Activated naive CD4-positive, alpha-beta T cell treated with anti-CD3 and anti-CD28 coated beads, Interleukin-2, amount 50 U/mL, for 24 hours (primary cell): ENCODE data around the gene HDGF.
A peak's percentile ranks its signal among the peaks of the same experiment; 100 is the strongest.
"Not testable (repeated sequence)": the region's sequence is repeated elsewhere in the genome, so short reads cannot be mapped to it uniquely, and the experiment has no call there.

Source experiments
- H3K27ac Mint-ChIP-seq: one replicate; pipeline ENCODE4 v1.8.0; 2021; ENCODE audit warnings: mild to moderate bottlenecking, mixed read lengths
- H3K27me3 Mint-ChIP-seq: one replicate; pipeline ENCODE4 v1.8.0; 2021; ENCODE audit warnings: mixed read lengths
- H3K36me3 Mint-ChIP-seq: one replicate; pipeline ENCODE4 v1.8.0; 2021; ENCODE audit warnings: mixed read lengths
- H3K4me1 Mint-ChIP-seq: one replicate; pipeline ENCODE4 v1.8.0; 2021; ENCODE audit warnings: mixed read lengths
- H3K4me3 Mint-ChIP-seq: one replicate; pipeline ENCODE4 v1.8.0; 2021; ENCODE audit warnings: mild to moderate bottlenecking, mixed read lengths
- H3K9me3 Mint-ChIP-seq: one replicate; pipeline ENCODE4 v1.8.0; 2021; ENCODE audit warnings: mixed read lengths

Gene HDGF

GRCh38 chr1:156772728-156773497, 21.4 kb upstream of the HDGF start:
- H3K4me3 Mint-ChIP-seq, result no peak overlapping the region
- H3K27me3 Mint-ChIP-seq, result no peaks in the 10 kb centered on the region
- peaks cover 74% of the 10 kb centered on the region for H3K4me1 Mint-ChIP-seq
- peaks cover 20% of the 10 kb centered on the region for H3K36me3 Mint-ChIP-seq
- H3K9me3 Mint-ChIP-seq, result no peaks in the 10 kb centered on the region
- H3K27ac Mint-ChIP-seq, result no peak overlapping the region

DNA sequence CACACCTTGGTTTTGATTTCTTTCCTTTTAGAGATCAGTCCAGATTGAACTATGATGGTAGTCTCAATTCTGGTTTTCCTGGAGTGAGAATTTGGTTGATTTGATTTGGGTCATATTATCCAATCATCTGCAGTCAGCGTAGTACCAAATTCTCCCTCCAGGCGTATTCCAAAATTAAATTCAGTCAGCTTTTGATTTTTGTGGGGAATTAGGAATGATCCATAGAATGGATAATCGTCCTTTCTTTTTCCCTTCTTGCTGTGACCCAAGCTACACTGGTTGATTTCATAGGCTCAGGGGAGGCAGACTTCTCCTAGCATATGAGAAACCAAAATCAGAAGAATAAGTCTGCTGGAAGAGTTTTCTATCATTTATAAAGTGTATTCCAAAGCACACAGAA, 20.7 kb upstream of the HDGF start:
- peaks cover 67% of the 10 kb centered on the region for H3K4me1 Mint-ChIP-seq
- peaks cover 20% of the 10 kb centered on the region for H3K36me3 Mint-ChIP-seq
- H3K27me3 Mint-ChIP-seq, result no peaks in the 10 kb centered on the region
- no peaks in the 10 kb centered on the region for H3K9me3 Mint-ChIP-seq
- no peak overlapping the region for H3K4me3 Mint-ChIP-seq
- no peak overlapping the region for H3K27ac Mint-ChIP-seq

- Mint-ChIP-seq H3K9me3 (no peaks in the 10 kb centered on the region), H3K4me1 (peaks cover 54% of the 10 kb centered on the region), H3K27ac (peak overlapping the region; percentile 59), H3K36me3 (peaks cover 18% of the 10 kb centered on the region), H3K4me3 (no peak overlapping the region), H3K27me3 (no peaks in the 10 kb centered on the region)
Measured at GRCh38 chr1:156768610-156769295, 17.3 kb upstream of the HDGF start.

DNA sequence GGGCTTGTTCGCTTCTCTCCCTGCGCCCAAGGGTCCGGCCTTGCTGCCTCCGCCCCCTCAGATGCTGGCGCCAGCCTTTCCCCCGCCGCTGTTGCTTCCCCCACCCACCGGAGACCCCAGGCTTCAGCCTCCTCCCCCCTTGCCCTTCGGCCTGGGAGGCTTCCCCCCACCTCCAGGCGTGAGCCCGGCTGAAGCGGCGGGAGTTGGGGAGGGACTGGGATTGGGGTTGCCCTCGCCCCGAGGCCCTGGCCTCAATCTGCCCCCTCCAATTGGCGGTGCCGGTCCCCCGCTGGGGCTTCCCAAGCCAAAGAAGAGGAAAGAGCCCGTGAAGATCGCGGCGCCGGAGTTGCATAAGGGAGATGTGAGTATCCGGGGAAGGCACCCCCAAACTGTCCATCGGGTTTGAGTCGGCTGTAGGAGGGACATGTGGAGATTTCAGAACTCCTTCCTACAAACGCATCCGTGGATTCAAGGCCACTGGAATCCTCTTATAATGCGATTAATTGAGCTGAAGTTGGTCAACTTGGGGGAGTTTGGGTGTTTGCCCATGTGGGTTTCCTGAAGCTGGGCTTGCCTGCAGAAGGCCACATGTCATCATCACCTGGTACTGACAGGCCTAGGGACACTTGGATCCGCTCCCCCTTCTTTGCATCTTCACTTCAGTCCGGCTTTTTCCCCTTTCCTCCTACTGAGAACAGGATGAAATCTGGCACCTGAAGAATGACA, 16.6 kb upstream of the HDGF start:
- Mint-ChIP-seq H3K27ac (no peak overlapping the region), H3K4me3 (no peak overlapping the region), H3K27me3 (no peaks in the 10 kb centered on the region), H3K9me3 (no peaks in the 10 kb centered on the region), H3K4me1 (peaks cover 47% of the 10 kb centered on the region), H3K36me3 (peaks cover 17% of the 10 kb centered on the region)

DNA sequence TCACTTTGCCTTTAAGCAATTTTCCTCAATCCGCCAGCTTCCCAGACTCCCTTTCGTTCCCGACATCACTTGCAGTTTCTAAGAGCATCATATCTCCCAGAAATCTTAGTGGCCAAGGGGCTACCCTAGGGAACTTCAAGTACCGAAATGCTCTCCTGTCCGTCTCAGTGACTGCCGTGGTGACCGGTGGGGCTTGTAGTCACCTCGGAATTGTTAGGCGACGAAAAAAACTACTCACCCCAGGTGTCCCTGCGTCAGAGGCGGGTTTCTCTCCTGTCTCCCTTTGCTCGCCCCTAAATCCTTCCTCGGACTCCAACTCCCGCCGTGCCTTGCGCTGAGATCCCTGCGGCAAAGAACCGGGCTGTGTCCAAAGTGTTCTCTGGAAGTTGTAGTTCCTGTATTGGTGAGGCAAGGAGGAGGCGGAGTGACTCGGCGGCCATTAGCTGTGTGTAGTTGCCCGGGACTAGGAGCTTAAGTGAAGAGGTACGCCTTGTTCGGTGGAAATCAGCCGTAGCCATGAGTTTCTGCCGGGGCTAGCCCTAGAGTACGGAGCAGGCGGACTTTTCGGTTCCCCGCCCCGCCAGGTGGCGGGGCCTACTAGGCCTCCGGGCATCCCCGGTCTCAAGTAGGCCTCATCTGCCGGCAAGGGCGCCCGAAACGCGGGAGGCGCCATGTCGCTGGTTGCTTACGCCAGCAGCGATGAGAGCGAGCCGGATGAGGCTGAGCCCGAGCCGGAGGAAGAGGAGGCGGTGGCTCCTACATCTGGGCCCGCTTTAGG, 15.8 kb upstream of the HDGF start, which contains the start of gene PRCC:
PRCC (plus strand) TSS at position 435 of the 778 bp plus-strand sequence; CDS start at position 672, 237 bp downstream.
- Mint-ChIP-seq H3K36me3 (peaks cover 17% of the 10 kb centered on the region), H3K4me3 (no peak within 1 kb of the TSS), H3K27ac (no peak within 1 kb of the TSS)

DNA sequence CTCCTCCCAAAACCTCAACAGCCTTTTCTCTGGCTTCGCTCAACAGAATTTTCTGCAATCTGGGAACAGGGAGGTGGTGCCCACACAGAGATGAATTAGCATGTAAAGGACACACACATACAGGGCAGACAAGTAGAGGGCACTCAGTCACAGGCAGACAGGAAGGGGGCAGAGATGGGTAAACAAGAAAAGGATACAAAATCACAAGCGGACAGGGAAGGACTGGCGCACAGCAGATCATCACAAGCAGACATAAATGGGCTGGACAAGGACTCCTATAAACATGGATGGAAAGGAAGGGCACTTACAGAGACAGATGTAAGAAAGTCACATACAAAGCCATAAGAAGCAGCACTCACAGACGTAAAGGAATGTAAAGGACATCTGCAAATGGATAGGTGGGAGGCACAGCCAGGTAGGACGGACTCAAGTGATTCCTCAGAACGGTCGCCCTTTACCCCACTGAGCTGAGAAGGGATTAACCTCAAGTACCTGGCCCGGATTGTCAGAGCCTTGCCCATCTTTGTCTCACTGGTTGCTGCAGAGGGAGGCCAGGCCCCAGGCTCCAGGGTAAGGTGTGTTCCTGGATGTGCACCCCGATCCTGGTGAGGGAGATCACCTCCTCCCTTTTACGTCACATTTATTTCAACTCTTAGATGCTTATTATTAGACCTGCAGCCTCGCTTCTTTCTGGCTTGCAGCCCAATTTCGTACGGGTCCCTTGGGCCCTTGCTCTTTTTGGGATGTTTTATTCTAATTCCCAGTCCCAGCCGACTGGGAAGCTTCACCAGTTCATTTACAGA, 15.0 kb upstream of the HDGF start:
- no peaks in the 10 kb centered on the region for H3K9me3 Mint-ChIP-seq
- H3K4me1 Mint-ChIP-seq, result peaks cover 34% of the 10 kb centered on the region
- H3K27me3 Mint-ChIP-seq, result no peaks in the 10 kb centered on the region
- peaks cover 17% of the 10 kb centered on the region for H3K36me3 Mint-ChIP-seq
- H3K27ac Mint-ChIP-seq, result no peak overlapping the region
- H3K4me3 Mint-ChIP-seq, result no peak overlapping the region

More for the DNA sequence above, 15.8 kb upstream of the HDGF start, which contains the start of gene PRCC:
- H3K27me3 Mint-ChIP-seq, result no peaks in the 10 kb centered on the region
- no peaks in the 10 kb centered on the region for H3K9me3 Mint-ChIP-seq
- peaks cover 39% of the 10 kb centered on the region for H3K4me1 Mint-ChIP-seq

GRCh38 chr1:156765666-156766065, 14.2 kb upstream of the HDGF start:
- H3K36me3 Mint-ChIP-seq, result peaks cover 10% of the 10 kb centered on the region
- H3K4me3 Mint-ChIP-seq, result no peak overlapping the region
- H3K4me1 Mint-ChIP-seq, result peaks cover 26% of the 10 kb centered on the region
- no peaks in the 10 kb centered on the region for H3K27me3 Mint-ChIP-seq
- no peak overlapping the region for H3K27ac Mint-ChIP-seq
- no peaks in the 10 kb centered on the region for H3K9me3 Mint-ChIP-seq

DNA sequence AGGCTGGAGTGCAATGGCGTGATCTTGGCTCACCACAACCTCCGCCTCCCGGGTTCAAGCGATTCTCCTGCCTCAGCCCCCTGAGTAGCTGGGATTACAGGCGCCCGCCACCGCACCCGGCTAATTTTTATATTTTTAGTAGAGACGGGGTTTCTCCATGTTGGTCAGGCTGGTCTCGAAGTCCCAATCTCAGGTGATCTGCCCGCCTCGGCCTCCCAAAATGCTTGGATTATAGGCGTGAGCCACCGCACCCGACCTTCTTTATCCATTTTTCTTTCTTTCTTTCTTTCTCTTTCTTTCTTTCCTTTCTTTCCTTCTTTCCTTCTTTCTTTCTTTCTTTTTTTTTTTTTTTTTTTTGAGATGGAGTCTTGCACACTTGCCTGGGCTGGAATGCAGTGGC, 13.7 kb upstream of the HDGF start:
- H3K4me1 Mint-ChIP-seq, result peaks cover 22% of the 10 kb centered on the region
- not testable (repeated sequence) for H3K9me3 Mint-ChIP-seq, H3K4me3 Mint-ChIP-seq, H3K36me3 Mint-ChIP-seq, H3K27ac Mint-ChIP-seq, H3K27me3 Mint-ChIP-seq

- no peaks in the 10 kb centered on the region for H3K27me3 Mint-ChIP-seq
- no peak overlapping the region for H3K4me3 Mint-ChIP-seq
- H3K4me1 Mint-ChIP-seq, result peaks cover 7% of the 10 kb centered on the region
- H3K27ac Mint-ChIP-seq, result no peak overlapping the region
- no peaks in the 10 kb centered on the region for H3K9me3 Mint-ChIP-seq
- no peaks in the 10 kb centered on the region for H3K36me3 Mint-ChIP-seq
Measured at GRCh38 chr1:156760796-156761104, 9.3 kb upstream of the HDGF start.

- H3K36me3 Mint-ChIP-seq, result no peaks in the 10 kb centered on the region
- H3K4me1 Mint-ChIP-seq, result peaks cover 12% of the 10 kb centered on the region
- H3K27me3 Mint-ChIP-seq, result no peaks in the 10 kb centered on the region
- H3K9me3 Mint-ChIP-seq, result no peaks in the 10 kb centered on the region
- H3K27ac Mint-ChIP-seq, result no peak overlapping the region
- H3K4me3 Mint-ChIP-seq, result no peak overlapping the region
Measured at GRCh38 chr1:156760092-156760795, 8.8 kb upstream of the HDGF start.

DNA sequence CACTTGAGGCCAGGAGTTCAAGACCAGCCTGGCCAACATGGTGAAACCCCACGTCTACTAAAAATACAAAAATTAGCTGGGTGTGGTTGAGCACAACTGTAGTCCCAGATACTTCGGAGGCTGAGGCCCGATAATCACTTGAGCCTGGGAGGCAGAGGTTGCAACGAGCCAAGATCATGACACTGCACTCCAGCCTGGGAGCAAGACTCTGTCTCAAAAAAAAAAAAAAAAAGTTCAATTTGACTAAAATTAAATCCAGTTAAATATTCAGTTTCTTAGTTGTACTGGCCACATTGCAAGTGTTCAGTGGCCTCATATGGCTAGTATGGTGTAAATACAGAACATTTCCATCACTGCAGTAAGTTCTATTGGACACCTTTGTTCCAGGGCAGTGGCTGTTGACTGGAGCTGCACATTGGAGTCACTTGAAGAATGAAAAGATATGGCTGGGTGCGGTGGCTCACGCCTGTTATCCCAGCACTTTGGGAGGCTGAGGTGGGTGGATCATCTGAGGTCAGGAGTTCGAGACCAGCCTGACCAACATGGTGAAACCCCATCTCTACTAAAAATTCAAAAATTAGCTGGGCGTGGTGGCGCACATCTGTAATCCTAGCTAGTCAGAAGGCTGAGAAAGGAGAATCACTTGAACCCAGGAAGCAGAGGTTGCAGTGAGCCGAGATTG, 6.2 kb upstream of the HDGF start:
- H3K4me3 Mint-ChIP-seq, H3K27me3 Mint-ChIP-seq, H3K36me3 Mint-ChIP-seq, H3K27ac Mint-ChIP-seq, H3K9me3 Mint-ChIP-seq: not testable (repeated sequence)
- H3K4me1 Mint-ChIP-seq, result peaks cover 26% of the 10 kb centered on the region

DNA sequence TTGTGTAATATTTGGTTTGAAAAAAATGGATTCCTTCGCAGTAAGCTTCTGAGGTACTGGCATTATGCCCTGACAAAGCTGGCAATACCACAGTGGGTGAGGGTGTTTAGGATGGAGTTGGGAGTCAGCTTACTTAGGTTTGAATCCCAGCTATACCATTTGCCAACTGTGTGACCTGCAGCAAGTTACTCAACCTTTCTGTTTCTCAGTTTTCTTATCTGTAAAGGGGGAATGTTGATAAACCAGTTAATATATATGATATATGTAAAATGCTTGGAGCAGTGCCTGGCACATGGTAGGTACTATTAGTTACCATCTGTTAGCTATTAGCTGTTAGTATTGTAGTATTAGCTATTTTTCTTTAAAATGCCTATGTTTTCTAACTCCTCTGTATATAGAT, 4.9 kb upstream of the HDGF start:
- Mint-ChIP-seq H3K36me3 (no peaks in the 10 kb centered on the region), H3K4me3 (no peak overlapping the region), H3K27ac (no peak overlapping the region), H3K4me1 (peaks cover 28% of the 10 kb centered on the region), H3K27me3 (no peaks in the 10 kb centered on the region), H3K9me3 (no peaks in the 10 kb centered on the region)

DNA sequence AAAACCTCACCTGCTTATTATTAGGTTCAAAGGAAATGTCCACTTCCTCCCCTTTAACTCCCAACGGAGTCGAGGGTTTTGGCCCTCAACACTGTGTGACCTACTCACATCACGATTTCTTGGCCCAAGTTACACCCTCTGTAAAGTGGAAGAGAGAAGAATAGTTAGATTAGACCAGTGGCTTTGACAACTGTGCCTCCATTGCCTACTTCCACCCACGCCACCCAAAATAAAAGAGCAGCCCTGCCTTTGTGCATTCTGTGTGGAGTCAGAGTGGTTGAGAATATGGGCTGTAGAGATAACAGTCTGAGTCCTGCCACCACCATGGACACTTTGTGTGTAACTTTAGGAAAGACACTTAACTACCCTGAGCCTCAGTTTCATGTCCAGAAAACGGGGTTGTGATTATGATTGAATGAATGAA, 4.1 kb upstream of the HDGF start:
- H3K27ac Mint-ChIP-seq, result peak overlapping the region; percentile 8
- H3K9me3 Mint-ChIP-seq, result no peaks in the 10 kb centered on the region
- H3K4me3 Mint-ChIP-seq, result no peak overlapping the region
- peaks cover 28% of the 10 kb centered on the region for H3K4me1 Mint-ChIP-seq
- no peaks in the 10 kb centered on the region for H3K36me3 Mint-ChIP-seq
- H3K27me3 Mint-ChIP-seq, result no peaks in the 10 kb centered on the region

- Mint-ChIP-seq H3K9me3 (no peaks in the 10 kb centered on the region), H3K4me1 (peaks cover 39% of the 10 kb centered on the region), H3K27me3 (no peaks in the 10 kb centered on the region), H3K36me3 (no peaks in the 10 kb centered on the region), H3K4me3 (no peak overlapping the region), H3K27ac (no peak overlapping the region)
Measured at GRCh38 chr1:156754219-156754618, 2.7 kb upstream of the HDGF start.
